GM23248 (cell line): Measurements from ENCODE around the gene KLHL8. TPM values are rescaled to one million over a fixed set of nuclear protein-coding genes. Genes with fewer than 3 reads are reported as not detected.

ENCODE experiments used
- DNase-seq: peaks from one replicate; pipeline ENCODE4 v3.0.0-alpha.2; 2015
- H2AFZ ChIP-seq: fragments of 200-600 bp; sonication (generic); 2 replicates; pipeline ENCODE4 v1.6.1; 2016; ENCODE audit warnings: antibody characterized with exemption
- H3F3A ChIP-seq: fragments of 200-600 bp; sonication (generic); 2 replicates; pipeline ENCODE4 v1.6.1; 2016; ENCODE audit warnings: mild to moderate bottlenecking, antibody characterized with exemption, mixed run types; ENCODE audit not compliant: insufficient read depth
- H3K27ac ChIP-seq: fragments of 200-600 bp; sonication (generic); 2 replicates; pipeline ENCODE4 v1.5.1; 2016; ENCODE audit warnings: mild to moderate bottlenecking
- H3K27me3 ChIP-seq: fragments of 200-600 bp; sonication (generic); replicated peaks from 2 replicates; pipeline ENCODE4 v1.6.1; 2016; ENCODE audit warnings: mild to moderate bottlenecking; ENCODE audit not compliant: insufficient read depth
- H3K36me3 ChIP-seq: fragments of 200-600 bp; sonication (generic); 2 replicates; pipeline ENCODE4 v1.6.1; 2016; ENCODE audit warnings: low read depth, mild to moderate bottlenecking
- H3K4me1 ChIP-seq: fragments of 200-600 bp; sonication (generic); 2 replicates; pipeline ENCODE4 v1.6.1; 2016; ENCODE audit warnings: mild to moderate bottlenecking; ENCODE audit not compliant: insufficient read depth
- H3K4me2 ChIP-seq: fragments of 200-600 bp; sonication (generic); one replicate; pipeline ENCODE4 v1.6.1; 2016; ENCODE audit warnings: mild to moderate bottlenecking; ENCODE audit not compliant: unreplicated experiment
- H3K4me3 ChIP-seq: fragments of 200-600 bp; sonication (generic); 2 replicates; pipeline ENCODE4 v1.5.1; 2016; ENCODE audit warnings: mild to moderate bottlenecking
- H3K79me2 ChIP-seq: fragments of 200-600 bp; sonication (generic); 2 replicates; pipeline ENCODE4 v1.6.1; 2016; ENCODE audit warnings: mild to moderate bottlenecking; ENCODE audit not compliant: insufficient read depth
- H3K9ac ChIP-seq: fragments of 200-600 bp; sonication (generic); 2 replicates; pipeline ENCODE4 v1.6.1; 2016; ENCODE audit warnings: mild to moderate bottlenecking
- H3K9me2 ChIP-seq: fragments of 200-600 bp; sonication (generic); 2 replicates; pipeline ENCODE4 v1.6.1; 2016; ENCODE audit warnings: mixed run types, mild to moderate bottlenecking, moderate library complexity; ENCODE audit not compliant: insufficient read depth
- H3K9me3 ChIP-seq: fragments of 200-600 bp; sonication (generic); one replicate; pipeline ENCODE4 v1.6.1; 2017; ENCODE audit warnings: low read depth
- H4K20me1 ChIP-seq: fragments of 200-600 bp; sonication (generic); 2 replicates; pipeline ENCODE4 v1.6.0; 2016; ENCODE audit not compliant: insufficient read depth
- EZH2 ChIP-seq: fragments of 200-600 bp; sonication (generic); IDR thresholded peaks from 2 replicates; pipeline ENCODE4 v1.6.1; 2018; ENCODE audit warnings: antibody characterized with exemption, mild to moderate bottlenecking; ENCODE audit not compliant: insufficient read depth, poor library complexity, severe bottlenecking
- EZH2phosphoT487 ChIP-seq: fragments of 200-600 bp; sonication (generic); IDR thresholded peaks from 2 replicates; pipeline ENCODE4 v1.6.1; 2018; ENCODE audit warnings: antibody characterized with exemption, moderate library complexity, mild to moderate bottlenecking, low read depth; ENCODE audit not compliant: insufficient read depth
- WGBS, 2 experiments: methylation state at CpG; one replicate each; pipeline ENCODE4 v1.1.6; 2015 to 2017; ENCODE audit warnings: low lambda C conversion rate in 2 of 2, low coverage in 1 of 2; ENCODE audit errors: missing lambda C conversion rate in 2 of 2; 5-methylcytosine and 5-hydroxymethylcytosine counted together
- in situ Hi-C: fragments of 300-500 bp; cut with MboI; formaldehyde crosslinking; loops from 2 replicates; pipeline ENCODE4 v1.15.0; 2020
- polyA plus RNA-seq: library from polyadenylated mRNA; unstranded; fragments of >200 nt; fragmentation: Nextera tagmentation; extraction: Ambion mirVana; gene quantifications from 2 replicates; pipeline ENCODE4 v1.2.1, GENCODE V29; 2016
- total RNA-seq: library from RNA; depleted of rRNA; stranded (reverse); fragments of >200 nt; shearing (Covaris generic); gene quantifications from 2 replicates; pipeline ENCODE4 v1.2.3, GENCODE V29; 2014

KLHL8 gene
- total and polyA plus RNA-seq, 2 experiments from 2014 or later, result 7.8 to 7.9 TPM

GRCh38 chr4:87118826-87119225 is 101.6 kb downstream of the KLHL8 start:
- H3K4me3 ChIP-seq, result no peak overlapping the region
- no peak overlapping the region for H2AFZ ChIP-seq
- no peak overlapping the region for H3K27ac ChIP-seq
- no peak overlapping the region for H3K4me2 ChIP-seq
- no peaks in the 10 kb centered on the region for H3K9me2 ChIP-seq
- peak; percentile 27 for DNase-seq
- no peaks in the 10 kb centered on the region for H3K27me3 ChIP-seq
- no peak for TF ChIP-seq EZH2phosphoT487
- TF ChIP-seq EZH2, result no peak
- no peaks in the 10 kb centered on the region; the same call in 1 of the 2 replicates for H4K20me1 ChIP-seq
- in situ Hi-C loops, result no loop called here
- H3K9ac ChIP-seq, result no peak overlapping the region
- H3K79me2 ChIP-seq, result peaks cover 13% of the 10 kb centered on the region
- peaks cover 13% of the 10 kb centered on the region for H3K36me3 ChIP-seq
- H3F3A ChIP-seq, result no peaks in the 10 kb centered on the region; the same call in 1 of the 2 replicates
- 85 to 98% methylated on average over 2 of the region's 2 CpGs for WGBS, 2 experiments
- H3K4me1 ChIP-seq, result peaks cover 9% of the 10 kb centered on the region
- no peaks in the 10 kb centered on the region for H3K9me3 ChIP-seq

GRCh38 chr4:87118421-87118820 is 102.0 kb downstream of the KLHL8 start:
- Histone ChIP-seq H3K36me3 (peaks cover 13% of the 10 kb centered on the region), H3K27me3 (no peaks in the 10 kb centered on the region), H3K9me3 (no peaks in the 10 kb centered on the region), H4K20me1 (no peaks in the 10 kb centered on the region; the same call in 1 of the 2 replicates), H3K9me2 (no peaks in the 10 kb centered on the region), H3K4me2 (no peak overlapping the region), H3K9ac (no peak overlapping the region), H3F3A (no peaks in the 10 kb centered on the region; the same call in 1 of the 2 replicates), H3K4me3 (no peak overlapping the region), H3K27ac (no peak overlapping the region), H3K4me1 (peaks cover 9% of the 10 kb centered on the region), H2AFZ (no peak overlapping the region), H3K79me2 (peaks cover 12% of the 10 kb centered on the region)
- DNase-seq, result no peak
- TF ChIP-seq EZH2 (no peak), EZH2phosphoT487 (no peak)
- in situ Hi-C loops, result no loop called here
- WGBS, 2 experiments, result 94 to 96% methylated on average over 1 of the region's 1 CpG

GRCh38 chr4:87117732-87118075 is 102.7 kb downstream of the KLHL8 start:
- TF ChIP-seq EZH2phosphoT487, result no peak
- 75 to 81% methylated on average over 5 of the region's 5 CpGs for WGBS, 2 experiments
- Histone ChIP-seq H3K36me3 (peaks cover 13% of the 10 kb centered on the region), H3K9me3 (no peaks in the 10 kb centered on the region), H3K9me2 (no peaks in the 10 kb centered on the region), H4K20me1 (no peaks in the 10 kb centered on the region; the same call in 1 of the 2 replicates), H3K4me3 (no peak overlapping the region), H3K27ac (no peak overlapping the region), H3K4me1 (peaks cover 9% of the 10 kb centered on the region), H3K9ac (no peak overlapping the region), H3K4me2 (no peak overlapping the region), H3K79me2 (peaks cover 6% of the 10 kb centered on the region), H3K27me3 (no peaks in the 10 kb centered on the region), H2AFZ (no peak overlapping the region), H3F3A (no peaks in the 10 kb centered on the region; the same call in 1 of the 2 replicates)
- DNase-seq, result no peak
- in situ Hi-C loops, result no loop called here

- H3K4me3 ChIP-seq, result no peak overlapping the region
- H3K79me2 ChIP-seq, result peaks cover 2% of the 10 kb centered on the region
- H3F3A ChIP-seq, result no peaks in the 10 kb centered on the region; the same call in 1 of the 2 replicates
- no peaks in the 10 kb centered on the region; the same call in 1 of the 2 replicates for H4K20me1 ChIP-seq
- in situ Hi-C loops, result no loop called here
- H3K27me3 ChIP-seq, result no peaks in the 10 kb centered on the region
- TF ChIP-seq EZH2 (no peak), EZH2phosphoT487 (no peak)
- no peaks in the 10 kb centered on the region for H3K9me2 ChIP-seq
- no peaks in the 10 kb centered on the region for H3K9me3 ChIP-seq
- no peak overlapping the region for H3K4me2 ChIP-seq
- peaks cover 9% of the 10 kb centered on the region for H3K4me1 ChIP-seq
- no peak overlapping the region for H2AFZ ChIP-seq
- whole genome bisulfite sequencing, 2 experiments, result 81 to 88% methylated on average over 8 of the region's 8 CpGs
- H3K36me3 ChIP-seq, result peaks cover 13% of the 10 kb centered on the region
- no peak overlapping the region for H3K9ac ChIP-seq
- no peak overlapping the region for H3K27ac ChIP-seq
- DNase-seq, result no peak
Measured at GRCh38 chr4:87117051-87117731, 103.2 kb downstream of the KLHL8 start.
